ENCODE data around the gene TOMM40L.
"Not testable (repeated sequence)": the region's sequence is repeated elsewhere in the genome, so short reads cannot be mapped to it uniquely, and the experiment has no call there.

The TOMM40L gene

DNA sequence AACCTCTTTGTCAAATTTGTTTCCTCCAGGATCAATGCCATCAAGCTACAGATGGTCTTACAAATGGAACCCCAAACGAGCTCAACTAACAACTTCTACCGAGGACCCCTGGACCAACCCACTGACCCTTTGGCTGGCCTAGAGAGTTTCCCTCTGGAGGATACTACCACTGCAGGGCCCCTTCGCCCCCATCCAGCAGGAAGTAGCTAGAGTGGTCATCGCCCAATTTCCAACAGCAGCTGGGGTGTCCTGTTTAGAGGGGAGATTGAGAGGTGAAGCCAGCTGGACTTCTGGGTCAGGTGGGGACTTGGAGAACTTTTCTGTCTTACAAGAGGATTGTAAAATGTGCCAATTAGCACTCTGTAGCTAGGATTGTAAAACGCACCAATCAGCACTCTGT, 31.2 kb downstream of the TOMM40L start:
- not testable (repeated sequence) for DNase-seq (ENCODE audit: low read depth)

DNA sequence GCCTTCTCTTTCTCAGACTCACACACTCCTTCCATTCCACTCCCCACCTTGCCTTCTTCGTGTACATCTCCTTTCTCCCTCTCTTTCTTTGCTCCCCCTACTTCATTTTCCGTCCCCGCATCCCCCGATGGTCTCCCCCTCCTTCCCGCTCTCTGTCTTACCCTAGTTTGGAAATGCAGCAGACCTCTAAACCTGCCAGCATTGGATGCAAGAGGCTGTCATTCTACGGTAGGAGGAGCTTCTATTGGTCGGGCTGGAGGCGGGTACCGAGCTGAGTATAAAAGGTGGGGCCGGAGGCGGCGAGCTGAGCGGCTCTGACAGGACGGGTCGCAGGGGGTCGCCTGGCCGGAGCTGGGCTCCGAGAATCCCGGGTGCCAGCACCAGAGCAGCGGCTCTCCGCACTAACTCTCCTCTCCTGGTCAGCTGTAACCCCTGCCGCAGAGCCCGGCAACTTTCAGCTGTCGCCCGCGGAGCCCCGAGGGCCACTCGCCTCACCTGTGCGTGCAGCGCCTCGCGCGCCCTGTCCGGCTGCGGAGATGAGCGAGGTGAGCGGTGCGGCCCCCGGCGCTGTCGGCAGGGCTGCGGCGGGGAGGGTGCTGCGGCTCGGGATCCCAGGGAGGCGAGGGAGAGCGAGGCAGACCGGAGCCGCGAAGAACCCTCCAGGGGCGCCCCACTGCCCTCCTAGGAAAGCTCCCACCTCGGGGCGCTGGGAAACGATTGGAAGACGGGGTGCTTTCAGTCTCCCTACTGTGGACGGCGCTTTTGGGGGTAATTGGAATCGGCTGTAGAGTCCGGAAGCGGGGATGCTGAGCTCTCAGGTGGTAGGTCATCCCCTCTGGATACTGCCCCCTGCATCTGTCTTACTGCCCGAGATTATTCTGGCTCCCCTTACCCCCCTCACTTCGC, 32.8 kb downstream of the TOMM40L start, which contains the start of gene PCP4L1:
PCP4L1 (plus strand) TSS at position 307 of the 906 bp plus-strand sequence; CDS start at position 537, 230 bp downstream.
- DNase-seq (ENCODE audit: low read depth) = no peak

DNA sequence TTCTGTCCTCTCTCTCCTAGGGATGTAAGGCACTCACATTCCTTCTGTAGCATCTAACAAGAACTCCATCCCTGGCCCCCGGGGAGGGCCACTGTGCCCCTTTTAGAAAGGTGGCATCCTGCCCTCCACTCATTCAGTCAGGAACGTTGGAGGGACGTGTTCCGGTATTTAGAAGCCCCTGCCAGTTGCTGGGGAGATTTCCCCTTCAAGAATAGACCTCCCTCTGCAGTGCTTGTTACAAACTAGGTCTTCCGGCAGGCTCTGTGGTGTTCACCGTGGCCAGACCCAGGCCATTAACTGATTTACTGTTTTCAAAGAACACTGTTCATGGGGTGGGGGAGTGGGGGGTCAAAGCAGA, 33.5 kb downstream of the TOMM40L start:
- no peak for DNase-seq (ENCODE audit: low read depth)

DNA sequence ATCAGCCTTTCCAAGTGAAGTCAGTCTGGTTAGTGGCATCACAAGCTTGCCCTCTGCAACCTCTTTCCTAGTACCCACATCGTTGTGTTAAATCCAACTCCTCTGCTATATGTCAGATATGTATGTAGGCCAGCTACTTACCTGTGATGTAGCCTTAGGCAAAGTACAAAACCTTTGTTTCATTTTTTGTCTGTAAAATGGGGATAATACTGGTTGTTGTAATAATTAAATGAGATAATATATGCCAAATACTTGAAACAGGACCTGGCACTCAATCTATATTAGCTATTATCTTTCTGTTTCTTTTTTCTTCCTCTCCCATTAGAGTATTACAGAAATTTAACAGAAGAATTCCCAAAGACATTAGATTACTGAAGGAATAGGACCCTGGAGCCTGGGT, 33.9 kb downstream of the TOMM40L start:
- DNase-seq (ENCODE audit: low read depth) = no peak

DNA sequence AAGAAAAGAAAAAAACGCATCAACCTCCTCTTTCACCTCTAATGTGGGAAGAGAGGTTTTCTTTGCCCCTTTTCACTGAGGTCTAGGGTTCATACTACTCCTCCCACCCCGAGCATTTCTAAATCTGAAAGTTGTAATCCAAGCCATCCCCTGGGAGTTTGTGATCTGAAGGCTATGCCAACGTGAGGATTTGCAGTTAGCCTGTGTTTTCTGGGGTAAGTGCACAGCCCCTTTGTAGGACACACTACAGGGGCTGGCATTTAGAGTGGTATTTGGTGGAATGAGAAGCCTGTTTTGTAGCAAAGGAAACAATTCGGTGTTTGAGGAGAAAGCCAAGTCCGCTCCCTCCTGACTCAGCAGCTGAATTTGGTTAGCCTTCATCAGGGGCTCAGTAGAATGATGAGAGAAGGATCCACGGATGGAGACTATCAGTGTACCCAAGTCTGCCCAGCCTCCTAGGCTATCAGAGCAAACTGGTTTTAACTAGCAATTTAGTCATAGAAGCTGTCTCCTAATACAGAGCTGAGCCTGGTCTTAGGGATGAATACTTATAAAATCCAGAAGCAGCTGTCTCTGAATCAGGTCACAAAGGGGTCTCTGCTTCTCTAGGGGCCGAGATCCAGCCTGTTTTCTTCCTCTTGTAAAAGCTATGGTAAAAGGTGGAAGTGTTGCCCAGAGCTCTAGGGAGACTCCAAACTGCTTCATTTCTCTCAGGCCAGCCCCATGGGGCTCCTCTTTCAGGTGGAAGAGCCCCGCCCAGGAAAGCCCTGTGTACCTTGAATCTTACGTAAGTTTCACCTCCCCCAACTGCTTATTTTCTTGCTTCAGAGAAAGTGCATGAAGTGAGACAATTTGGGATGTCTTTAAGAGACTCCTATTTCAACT, 34.8 kb downstream of the TOMM40L start:
- DNase-seq (ENCODE audit: low read depth) = no peak

GRCh38 chr1:161261261-161262235, 35.7 kb downstream of the TOMM40L start:
- DNase-seq (ENCODE audit: low read depth) = no peak

- DNase-seq (ENCODE audit: low read depth) = no peak
Observed at GRCh38 chr1:161265305-161265704, 39.4 kb downstream of the TOMM40L start.

DNA sequence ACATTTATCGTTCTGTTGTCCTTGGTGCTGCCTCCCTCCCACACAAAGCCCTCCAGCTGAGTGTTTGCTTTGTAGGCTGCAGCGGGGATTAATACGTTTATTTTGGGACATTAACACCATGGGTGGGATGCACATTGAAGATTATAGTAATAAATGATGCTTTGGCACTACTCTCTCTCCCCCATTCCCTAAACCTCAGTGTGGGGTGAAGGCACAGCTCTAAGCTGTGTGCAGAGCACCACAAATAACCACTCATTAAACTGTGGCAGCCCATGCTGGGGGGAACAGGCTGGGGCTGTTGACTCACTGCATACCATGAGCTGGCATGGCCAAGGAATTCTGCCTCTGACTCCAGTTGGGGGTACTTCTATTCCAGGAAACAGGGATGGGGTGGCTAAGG, 40.3 kb downstream of the TOMM40L start:
- no peak for DNase-seq (ENCODE audit: low read depth)

DNA sequence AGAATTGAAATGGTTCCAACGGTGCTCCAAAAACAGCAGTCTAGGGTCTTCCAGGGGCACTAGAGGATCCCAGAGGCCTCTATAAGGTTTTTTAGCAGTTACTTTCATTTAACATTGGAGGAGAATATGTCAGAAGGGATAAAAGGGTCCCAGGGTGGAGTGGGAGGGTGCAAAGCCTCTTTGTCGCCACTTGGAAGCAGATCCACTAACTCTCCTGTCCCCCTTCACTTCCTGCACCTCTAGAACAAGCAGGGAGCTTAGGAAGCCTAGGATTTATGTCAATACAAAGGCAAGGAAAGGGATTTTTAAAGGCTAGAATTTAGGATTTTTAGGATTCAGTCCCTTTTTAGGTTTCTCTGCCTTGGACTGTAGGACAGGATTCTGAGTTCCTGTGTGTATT, 41.0 kb downstream of the TOMM40L start:
- DNase-seq (ENCODE audit: low read depth) = no peak

DNA sequence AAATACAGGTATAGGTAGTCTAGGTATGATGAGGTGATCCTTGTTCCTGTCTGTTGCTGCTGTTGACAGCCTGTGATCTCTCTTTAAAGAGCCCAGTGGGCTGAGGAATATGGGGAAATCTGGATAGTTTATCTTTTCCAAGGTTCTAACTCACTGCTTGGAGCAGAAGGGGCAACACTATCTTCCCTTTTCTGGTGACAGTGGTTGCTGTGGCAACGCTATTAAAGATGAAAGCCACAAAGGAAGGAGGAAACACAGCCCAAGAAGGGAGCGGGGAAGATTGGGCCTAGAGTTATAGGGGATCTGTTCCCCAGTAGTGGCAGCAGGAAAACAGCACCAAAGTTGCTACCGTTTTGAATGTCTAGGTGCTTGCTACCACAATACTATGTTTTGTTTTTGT, 41.5 kb downstream of the TOMM40L start:
- no peak for DNase-seq (ENCODE audit: low read depth)

- DNase-seq (ENCODE audit: low read depth) = no peak
Observed at GRCh38 chr1:161273402-161273801, 47.5 kb downstream of the TOMM40L start.

DNA sequence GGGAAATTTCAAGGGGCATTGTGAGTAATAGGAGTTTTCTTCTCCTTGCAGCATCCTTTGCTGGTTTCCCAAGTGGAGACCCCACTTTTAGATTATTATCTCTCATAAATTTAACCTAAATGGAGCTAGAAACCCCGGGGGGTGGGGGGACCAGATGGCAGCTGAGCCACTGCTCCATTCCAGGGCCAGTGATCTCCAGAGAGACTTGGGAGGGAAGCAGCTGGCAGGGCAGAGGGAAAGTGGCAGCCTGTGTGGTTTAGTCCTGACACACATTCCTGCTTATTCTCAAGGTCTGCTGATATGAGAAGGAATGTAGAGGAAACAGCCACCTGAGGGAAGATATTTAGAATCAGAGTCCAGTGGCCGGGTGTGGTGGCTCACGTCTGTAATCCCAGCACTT, 49.0 kb downstream of the TOMM40L start:
- no peak for DNase-seq (ENCODE audit: low read depth)

All from GM04503 (cell line).